ENCODE results near the gene STX18.

DNA sequence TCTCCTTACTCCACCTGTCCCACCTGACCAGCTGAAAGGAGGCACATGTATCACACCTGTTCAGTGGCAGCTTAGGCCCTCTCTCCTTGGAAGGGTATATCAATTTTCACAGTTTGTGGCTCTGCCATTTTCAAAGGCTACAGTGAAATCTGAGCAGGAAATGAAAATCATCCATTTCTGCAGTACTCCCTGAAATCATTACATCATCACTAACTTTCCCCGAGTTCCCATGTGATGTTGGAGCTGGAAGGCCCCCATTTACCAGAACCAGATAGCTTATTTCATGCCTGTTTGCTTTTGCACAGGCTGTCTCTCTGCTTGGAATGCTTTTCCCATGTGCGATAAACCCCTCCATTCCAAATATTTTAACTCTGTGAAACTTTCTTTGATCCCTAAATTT, 31.0 kb upstream of the STX18 start:
- TF ChIP-seq CTCF (IDR thresholded peaks at IDR 0.05): no peak
- no peak for TF ChIP-seq POLR2A (IDR thresholded peaks at IDR 0.05)
